Adipose tissue (tissue), 3 donors: ENCODE measurements around the gene TMEM30A. TPM values are rescaled to one million over a fixed set of nuclear protein-coding genes. Genes with fewer than 3 reads are reported as not detected.

ENCODE experiments used
- H3K27ac ChIP-seq: one replicate; pipeline ENCODE4 v1.5.1; 2013; ENCODE audit warnings: low read depth, low read length
- WGBS, 3 donors: extraction: QIAGEN DNeasy Blood & Tissue Kit; methylation state at CpG; one replicate each; pipeline ENCODE4 v1.1.7; 2013; 5-methylcytosine and 5-hydroxymethylcytosine counted together
- polyA plus RNA-seq, 3 donors: library from polyadenylated mRNA; stranded (reverse); fragments of 200-250 nt; gene quantifications; one replicate each; pipeline ENCODE4 v1.2.3, GENCODE V29; 2013
- donor health status: healthy with polysubstance abuse.
- donor health status: Bipolar disorder and iron deficiency.
- donor health status: healthy.

Gene TMEM30A
- polyA plus RNA-seq, 3 donors: 24.9 to 39.2 (median 36.5) TPM

DNA sequence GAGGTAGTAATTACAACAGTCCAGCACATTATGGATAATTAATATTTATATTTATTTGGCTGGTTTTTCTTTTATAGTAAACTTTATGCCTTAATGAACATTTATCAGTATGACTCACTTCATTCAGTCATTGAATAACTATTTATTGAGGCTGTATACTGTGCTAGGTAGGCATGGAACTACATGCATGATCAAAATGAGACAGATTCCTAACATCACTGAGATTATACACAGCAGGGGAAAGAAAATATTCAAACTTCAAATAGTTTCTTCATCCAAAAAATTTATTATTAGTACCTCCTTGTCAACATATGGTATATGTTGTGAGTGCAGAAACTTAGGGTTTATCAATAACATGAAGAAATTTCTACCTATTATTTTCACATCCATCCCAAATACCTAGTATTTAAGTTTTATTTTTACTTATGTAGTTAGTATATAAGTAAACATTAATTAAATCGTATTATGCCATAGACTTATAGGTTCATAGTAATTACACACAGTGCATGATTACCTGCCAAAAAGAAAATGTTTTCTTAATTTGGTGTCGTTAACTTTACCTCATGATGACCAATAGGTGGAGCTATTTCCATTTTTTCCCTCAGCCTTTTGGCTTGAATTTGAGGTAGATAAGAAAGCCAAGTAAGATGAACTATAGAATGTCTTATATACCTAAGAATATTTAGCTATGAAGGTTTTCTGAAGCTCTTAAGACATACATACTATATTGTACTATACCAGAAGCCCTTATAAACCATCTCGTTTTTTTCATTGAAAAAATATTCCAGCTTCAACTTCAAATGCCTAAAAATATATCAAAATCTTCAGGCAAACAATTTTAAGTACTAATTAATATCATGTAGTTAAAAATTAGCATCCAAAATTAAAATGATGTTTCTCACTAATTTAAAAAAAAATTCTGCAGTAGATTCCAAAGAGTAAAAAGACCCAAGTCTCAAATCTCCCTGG is 12.5 kb upstream of the TMEM30A start:
- H3K27ac ChIP-seq: no peak overlapping the region
- WGBS, 3 donors: 4 to 18% (median 13%) methylated on average over 3 of the region's 3 CpGs

- 75 to 94% (median 89%) methylated on average over 2 of the region's 2 CpGs for WGBS, 3 donors
Observed at GRCh38 chr6:75292555-75292954, 8.0 kb upstream of the TMEM30A start.

GRCh38 chr6:75291744-75292143 is 7.2 kb upstream of the TMEM30A start:
- no peak overlapping the region for H3K27ac ChIP-seq

More at GRCh38 chr6:75292555-75292954, 8.0 kb upstream of the TMEM30A start:
- H3K27ac ChIP-seq: no peak overlapping the region

GRCh38 chr6:75291331-75291730 is 6.7 kb upstream of the TMEM30A start:
- 48 to 65% (median 63%) methylated on average over 2 of the region's 2 CpGs for WGBS, 3 donors
- no peak overlapping the region for H3K27ac ChIP-seq

More at GRCh38 chr6:75291744-75292143, 7.2 kb upstream of the TMEM30A start:
- WGBS, 3 donors: 48 to 91% (median 79%) methylated on average over 1 of the region's 1 CpG

DNA sequence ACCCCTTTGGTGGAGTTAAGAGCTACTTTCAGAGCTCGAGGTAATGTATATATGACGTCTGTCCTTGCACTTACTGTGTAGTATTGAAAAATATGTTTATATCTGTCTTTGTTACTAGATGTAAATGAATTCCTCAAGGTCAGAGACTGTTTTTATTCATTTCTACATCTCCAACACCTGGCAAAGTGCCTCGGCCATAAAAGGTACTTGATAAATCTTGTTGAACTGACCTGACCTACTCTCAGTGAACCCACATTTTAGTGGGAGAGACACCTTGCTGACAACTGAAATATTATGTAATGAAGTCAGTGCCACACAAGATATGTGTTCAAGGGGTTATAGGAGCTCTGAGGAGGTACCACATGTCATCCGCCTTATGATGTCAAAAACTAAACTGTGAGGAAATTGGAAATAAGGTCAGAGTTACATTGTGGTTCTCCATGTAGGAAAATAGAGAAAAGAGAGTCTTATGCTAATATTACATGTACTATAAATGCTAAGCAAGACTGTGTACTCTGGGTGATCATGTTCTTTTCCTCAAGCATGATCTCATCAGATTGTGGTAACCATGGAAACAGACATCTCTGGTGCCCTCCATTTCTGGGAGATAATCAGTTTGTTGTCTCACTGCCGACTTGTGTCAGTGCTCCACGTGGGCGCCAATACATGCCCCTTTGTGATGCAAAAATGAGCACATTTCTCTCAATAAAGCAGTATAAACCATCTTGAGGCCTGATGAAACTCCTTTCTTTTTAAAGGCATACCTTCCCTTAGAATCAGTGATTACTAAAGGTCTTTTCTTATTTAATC is 5.7 kb upstream of the TMEM30A start:
- H3K27ac ChIP-seq: no peak overlapping the region
- WGBS, 3 donors: 51 to 75% (median 72%) methylated on average over 7 of the region's 7 CpGs

GRCh38 chr6:75288023-75288422 is 3.4 kb upstream of the TMEM30A start:
- WGBS, 3 donors: 71 to 95% (median 92%) methylated on average over 1 of the region's 1 CpG
- H3K27ac ChIP-seq: no peak overlapping the region

DNA sequence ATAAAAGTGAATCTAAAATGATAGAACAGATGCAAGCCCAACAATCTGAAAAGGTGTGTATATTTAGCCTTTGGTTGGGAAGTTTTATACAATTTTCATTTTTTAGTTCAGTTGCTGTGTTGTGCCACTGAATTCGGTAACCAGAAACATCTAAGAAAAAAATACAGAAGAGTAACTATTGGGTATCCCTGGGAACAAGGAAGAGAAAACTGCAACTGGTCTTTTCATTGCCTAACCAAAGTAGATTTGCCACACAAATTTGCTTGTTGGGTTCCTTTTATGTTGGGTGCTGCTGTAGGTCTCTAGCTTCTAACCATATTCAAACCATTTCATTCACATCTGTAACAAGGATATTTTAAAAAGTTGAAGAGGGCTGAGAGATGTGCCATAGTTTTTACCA is 2.8 kb upstream of the TMEM30A start:
- WGBS, 3 donors: 61 to 87% (median 64%) methylated on average over 1 of the region's 1 CpG
- H3K27ac ChIP-seq: no peak overlapping the region

- WGBS, 3 donors: 91 to 93% (median 92%) methylated on average over 2 of the region's 2 CpGs
Observed at GRCh38 chr6:75286955-75287354, 2.4 kb upstream of the TMEM30A start.

DNA sequence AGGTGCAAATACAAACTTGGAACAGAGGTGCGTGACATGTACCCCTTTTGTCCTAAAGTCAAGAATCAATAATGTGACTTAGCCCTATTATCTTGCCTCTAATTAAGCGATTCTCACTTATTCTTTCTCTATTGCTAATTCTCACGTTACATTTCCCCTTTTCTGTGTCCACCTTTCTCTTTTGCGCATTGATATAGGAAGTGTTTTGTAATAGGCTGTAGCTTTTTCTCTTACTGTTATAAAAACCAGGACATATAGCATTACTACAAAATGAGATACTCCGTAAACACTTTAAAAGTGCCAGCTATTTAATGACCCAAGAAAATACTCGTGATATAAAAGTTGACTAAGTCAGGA is 669 bp upstream of the TMEM30A start:
- 0 to 2% (median 2%) methylated on average over 6 of the region's 6 CpGs for WGBS, 3 donors
- no peak overlapping the region for H3K27ac ChIP-seq

More at GRCh38 chr6:75286955-75287354, 2.4 kb upstream of the TMEM30A start:
- H3K27ac ChIP-seq: no peak overlapping the region

DNA sequence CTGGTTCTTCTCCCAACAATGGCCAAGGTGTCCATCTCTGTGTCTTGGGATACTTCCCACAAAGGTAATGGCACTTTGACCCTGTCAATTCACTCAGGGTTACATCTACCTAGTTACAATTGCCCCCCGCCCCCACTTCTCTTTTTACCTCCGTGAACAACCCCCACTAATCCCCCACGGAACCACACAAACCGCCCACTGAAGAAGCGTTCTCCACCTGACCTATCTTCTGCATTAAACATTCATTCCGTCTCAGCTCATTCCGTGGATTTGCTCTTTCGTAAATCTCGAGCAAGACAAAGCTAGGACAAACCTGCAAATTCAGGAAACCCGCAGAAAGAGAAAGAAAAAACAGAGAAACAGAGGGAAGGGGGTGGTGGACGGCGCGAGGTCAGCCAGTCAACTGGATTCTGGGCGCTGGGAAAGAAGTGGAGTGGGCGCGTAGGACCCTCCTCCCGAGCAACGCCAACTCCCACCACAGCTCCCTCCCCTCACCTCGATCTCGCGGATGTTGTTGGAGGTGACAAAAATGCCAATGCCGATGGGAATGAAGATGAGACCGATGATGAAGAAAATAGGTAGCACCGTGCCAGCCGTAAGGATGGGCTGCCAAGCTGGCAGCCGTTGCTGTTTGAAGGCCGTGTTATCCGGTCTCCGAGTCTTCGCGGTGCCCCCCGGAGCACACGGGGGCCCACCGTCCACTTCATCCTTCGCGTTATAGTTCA is 523 bp downstream of the TMEM30A start:
- WGBS, 3 donors: 0% methylated on average over 34 to 36 of the region's 36 CpGs

DNA sequence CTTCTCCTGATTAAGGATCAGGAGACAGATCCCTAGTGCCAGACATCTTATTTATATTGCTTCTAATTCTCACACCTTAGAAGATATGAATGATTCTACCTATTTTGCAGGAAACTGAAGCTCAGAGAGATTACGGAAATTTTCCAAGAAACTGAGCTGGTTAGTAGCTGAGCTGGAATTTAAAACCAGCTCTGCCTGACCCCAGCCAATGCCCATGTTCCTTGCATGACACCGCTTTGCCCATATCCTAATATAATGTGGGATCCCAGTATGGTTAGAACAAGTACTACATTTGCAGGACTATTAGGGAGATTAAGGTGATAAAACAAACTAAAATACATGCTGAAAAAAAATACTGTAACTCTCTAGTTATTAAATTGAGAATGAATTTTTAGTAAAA is 1.9 kb downstream of the TMEM30A start:
- no peak overlapping the region for H3K27ac ChIP-seq
- WGBS, 3 donors: 42 to 76% (median 68%) methylated on average over 2 of the region's 2 CpGs

More for the DNA sequence above, 523 bp downstream of the TMEM30A start:
- H3K27ac ChIP-seq: peak overlapping the region; percentile 49

DNA sequence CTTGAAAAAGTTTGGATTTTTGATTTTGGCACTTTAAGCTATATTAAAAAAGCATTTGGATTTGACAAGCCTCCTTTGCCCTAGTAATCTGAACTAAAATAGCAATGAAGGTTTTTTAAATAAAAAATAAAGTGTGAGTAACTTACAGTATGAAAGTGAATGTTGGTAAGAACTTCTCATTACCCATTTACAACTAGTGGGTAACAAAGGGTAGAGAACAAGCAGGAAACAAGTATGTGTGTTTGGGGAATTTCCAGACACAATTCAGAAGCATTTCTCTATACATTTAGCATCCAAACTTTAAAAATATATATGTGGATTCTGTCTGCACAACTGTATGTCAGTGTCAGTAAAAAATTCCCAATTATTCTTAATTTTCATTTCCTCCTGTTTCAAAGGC is 2.9 kb downstream of the TMEM30A start:
- no peak overlapping the region for H3K27ac ChIP-seq

DNA sequence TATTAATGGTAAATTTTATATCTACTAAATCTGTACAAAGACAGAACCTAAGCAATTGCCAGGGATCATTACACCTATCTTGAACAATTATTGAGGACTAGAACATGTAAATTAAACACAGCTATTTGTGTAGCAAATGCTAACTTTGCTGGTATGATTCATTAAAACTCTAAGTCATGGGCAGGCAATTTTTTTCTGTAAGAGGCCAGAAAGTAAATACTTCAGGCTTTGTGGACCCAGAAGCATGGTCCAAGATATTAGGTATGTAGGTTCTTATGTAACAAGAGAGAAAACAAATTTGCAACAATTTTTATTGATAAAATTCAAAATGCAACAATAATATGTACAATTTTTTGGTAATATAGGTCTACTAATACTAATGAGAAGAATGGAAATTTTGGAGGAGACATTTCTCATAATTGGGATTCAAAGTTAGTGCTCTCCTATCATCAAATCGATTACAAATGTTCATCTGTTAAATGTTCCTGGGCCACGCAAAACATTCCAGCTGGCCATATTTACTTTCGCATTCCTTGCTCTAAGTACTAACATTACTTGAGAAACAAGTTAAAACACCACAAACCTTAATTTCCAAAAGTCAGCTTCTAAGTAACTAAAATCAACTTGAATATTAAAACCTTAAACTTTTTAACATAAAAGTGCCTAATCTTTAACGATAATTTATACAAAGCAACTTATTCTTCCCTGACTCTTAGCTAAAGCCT is 4.3 kb downstream of the TMEM30A start:
- WGBS, 3 donors: 35 to 89% (median 76%) methylated on average over 4 of the region's 4 CpGs

GRCh38 chr6:75279418-75279817 is 5.2 kb downstream of the TMEM30A start:
- 54 to 74% (median 69%) methylated on average over 2 of the region's 2 CpGs for WGBS, 3 donors
- H3K27ac ChIP-seq: no peak overlapping the region

More for the DNA sequence above, 4.3 kb downstream of the TMEM30A start:
- no peak overlapping the region for H3K27ac ChIP-seq

GRCh38 chr6:75278474-75279077 is 6.0 kb downstream of the TMEM30A start:
- no peak overlapping the region for H3K27ac ChIP-seq
- 36 to 55% (median 45%) methylated on average over 4 of the region's 4 CpGs for WGBS, 3 donors

DNA sequence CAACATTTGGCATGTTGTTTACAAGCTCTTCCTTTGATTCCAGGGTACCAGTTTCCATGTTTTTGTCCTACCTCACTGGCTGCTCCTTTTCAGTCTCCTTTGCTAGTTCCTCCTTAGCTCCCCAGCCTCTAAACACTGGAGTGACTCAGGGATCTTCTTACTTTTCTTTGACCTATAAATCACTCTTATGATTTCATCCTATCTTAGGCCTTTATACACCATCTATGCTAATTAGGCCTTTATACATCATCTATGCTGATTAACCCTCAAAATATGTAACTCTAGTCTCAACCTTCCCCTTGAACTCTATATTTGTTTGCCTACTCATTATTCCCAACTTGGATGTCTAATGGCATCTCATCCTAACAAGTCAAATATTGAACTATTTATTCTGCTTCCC is 9.5 kb downstream of the TMEM30A start:
- no peak overlapping the region for H3K27ac ChIP-seq

- no peak overlapping the region for H3K27ac ChIP-seq
- 58 to 72% (median 64%) methylated on average over 4 of the region's 4 CpGs for WGBS, 3 donors
Observed at GRCh38 chr6:75273009-75273408, 11.6 kb downstream of the TMEM30A start.
